ENCODE measurements around the gene WNK4.

Gene WNK4

GRCh38 chr17:42841975-42842685 lies 61.7 kb downstream of the WNK4 start:
- no peak for DNase-seq (ENCODE audit: low read depth in 2 of 2)

- DNase-seq (ENCODE audit: low read depth in 2 of 2) = no peak
These were observed 63.0 kb downstream of the WNK4 start for GRCh38 chr17:42843358-42843934.

GRCh38 chr17:42844271-42844670 lies 63.9 kb downstream of the WNK4 start, which contains the start of gene AOC2:
Gene AOC2 (plus strand): TSS chr17:42844580. CDS start chr17:42844627, 47 bp downstream.
- DNase-seq (ENCODE audit: low read depth in 2 of 2) = no peak

- DNase-seq (ENCODE audit: low read depth in 2 of 2) = no peak
These were observed 64.5 kb downstream of the WNK4 start for GRCh38 chr17:42844761-42845555.

- DNase-seq (ENCODE audit: low read depth in 2 of 2) = no peak
These were observed 65.1 kb downstream of the WNK4 start for GRCh38 chr17:42845556-42845917.

GRCh38 chr17:42845918-42846593 lies 65.6 kb downstream of the WNK4 start:
- DNase-seq (ENCODE audit: low read depth in 2 of 2) = no peak

Measured in stimulated activated CD8-positive, alpha-beta memory T cell treated with anti-CD3 and anti-CD28 coated beads, Interleukin-2, amount 100 ng/mL, for 1 hour (primary cell).